Measurements from ENCODE around the gene LRRC3. TPM values are rescaled to one million over a fixed set of nuclear protein-coding genes. Genes with fewer than 3 reads are reported as not detected.

LRRC3 gene
- total RNA-seq, 1 experiment from 2014 or later: 4.7 TPM

- BruUV-seq (replicated peaks): TSS peak; percentile 91
- no peak for TF ChIP-seq CTCF (IDR thresholded peaks at IDR 0.05; ENCODE audit: insufficient read depth in 1 of 2, low read depth in 1 of 2, low read length in 1 of 2, severe bottlenecking in 1 of 2, unreplicated experiment in 1 of 2)
- Histone ChIP-seq H3K4me1 (peaks cover 17% of the 10 kb centered on the region), H3K36me3 (ENCODE audit: control insufficient read depth, insufficient read depth, low read length) (no peaks in the 10 kb centered on the region; the same call in 1 of the 2 replicates), H3K4me3 (ENCODE audit: low read depth, low read length) (no peak overlapping the region), H3K9me3 (peaks cover 8% of the 10 kb centered on the region; the same call in 1 of the 2 replicates), H3K27me3 (replicated peaks; ENCODE audit: control insufficient read depth, insufficient read depth, low read length) (no peaks in the 10 kb centered on the region)
- intact Hi-C loops (cut with micrococcal nuclease; ENCODE audit: unreplicated experiment): loop anchor here (2.0 kb wide), 1 partner anchor 145 kb away; the partner anchor contains the start of gene CFAP410
- ChIA-PET CTCF (interaction anchor here (1.2 kb wide), 1 partner anchor 10 kb away, joined by 3 read pairs; no protein-coding TSS in a partner anchor), POLR2A (no interaction called here)
- no peak for DNase-seq
- H3K4me1 Mint-ChIP-seq (ENCODE audit: low read depth, unreplicated experiment): peaks cover 6% of the 10 kb centered on the region
- no peaks in the 10 kb centered on the region for H3K27me3 Mint-ChIP-seq (ENCODE audit: insufficient read depth, unreplicated experiment)
- peaks cover 12% of the 10 kb centered on the region for H3K36me3 Mint-ChIP-seq (ENCODE audit: insufficient read depth, unreplicated experiment)
- no peak overlapping the region for H3K4me3 Mint-ChIP-seq (ENCODE audit: unreplicated experiment)
- H3K9me3 Mint-ChIP-seq (ENCODE audit: unreplicated experiment): peaks cover 6% of the 10 kb centered on the region
- H3K27ac Mint-ChIP-seq (ENCODE audit: unreplicated experiment): peak overlapping the region; percentile 69
Observed at GRCh38 chr21:44483288-44484237, 28.3 kb downstream of the LRRC3 start.

DNA sequence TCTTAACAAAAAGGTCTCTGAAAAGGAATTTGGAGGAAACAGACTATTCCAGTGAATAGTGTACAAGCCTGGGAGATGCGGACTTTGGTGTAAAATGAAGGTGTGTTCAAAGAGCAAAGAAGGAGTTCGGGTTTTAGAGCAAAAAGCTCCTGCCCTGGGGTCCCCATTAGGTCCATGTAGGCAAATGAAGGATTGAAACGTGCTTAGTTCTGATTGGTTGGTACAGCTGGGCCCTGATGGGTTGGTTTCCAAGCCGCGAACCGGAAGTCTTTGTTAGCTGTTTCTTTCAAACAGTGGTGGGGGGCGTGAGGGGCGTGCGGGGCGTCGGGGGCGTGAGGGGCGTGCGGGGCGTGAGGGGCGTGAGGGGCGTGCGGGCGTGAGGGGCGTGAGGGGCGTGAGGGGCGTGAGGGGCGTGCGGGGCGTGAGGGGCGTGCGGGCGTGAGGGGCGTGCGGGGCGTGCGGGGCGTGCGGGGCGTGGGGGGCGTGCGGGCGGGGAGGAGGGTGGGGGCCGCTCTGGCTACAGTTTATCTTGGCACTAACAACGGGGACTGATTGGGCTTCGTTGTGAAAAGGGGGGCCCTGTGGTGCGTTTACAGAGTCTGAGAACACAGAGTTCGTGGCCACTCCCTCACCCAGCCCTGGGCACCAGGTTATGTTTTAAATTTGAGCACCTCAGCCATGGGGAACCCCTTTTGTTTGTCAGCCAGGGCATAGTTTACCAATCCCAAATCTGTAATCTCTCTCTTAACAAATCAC, 29.4 kb downstream of the LRRC3 start:
- DNase-seq: no peak

More for the DNA sequence above, 29.4 kb downstream of the LRRC3 start:
- peaks cover 6% of the 10 kb centered on the region for H3K4me1 Mint-ChIP-seq (ENCODE audit: low read depth, unreplicated experiment)
- intact Hi-C loops (cut with micrococcal nuclease; ENCODE audit: unreplicated experiment): no loop called here
- Histone ChIP-seq H3K4me1 (peaks cover 17% of the 10 kb centered on the region), H3K36me3 (ENCODE audit: control insufficient read depth, insufficient read depth, low read length) (no peaks in the 10 kb centered on the region; the same call in 1 of the 2 replicates), H3K4me3 (ENCODE audit: low read depth, low read length) (no peak overlapping the region), H3K9me3 (peaks cover 8% of the 10 kb centered on the region; the same call in 1 of the 2 replicates), H3K27me3 (replicated peaks; ENCODE audit: control insufficient read depth, insufficient read depth, low read length) (no peaks in the 10 kb centered on the region)
- CTCF ChIA-PET: interaction anchor here (1.2 kb wide), 1 partner anchor 9 kb away, joined by 3 read pairs; no protein-coding TSS in a partner anchor
- no peak for TF ChIP-seq CTCF (IDR thresholded peaks at IDR 0.05; ENCODE audit: insufficient read depth in 1 of 2, low read depth in 1 of 2, low read length in 1 of 2, severe bottlenecking in 1 of 2, unreplicated experiment in 1 of 2)
- no peaks in the 10 kb centered on the region for H3K27me3 Mint-ChIP-seq (ENCODE audit: insufficient read depth, unreplicated experiment)
- POLR2A ChIA-PET: no interaction called here
- peaks cover 12% of the 10 kb centered on the region for H3K36me3 Mint-ChIP-seq (ENCODE audit: insufficient read depth, unreplicated experiment)
- peak overlapping the region; percentile 69 for H3K27ac Mint-ChIP-seq (ENCODE audit: unreplicated experiment)
- no TSS peak for BruUV-seq (replicated peaks)
- no peak overlapping the region for H3K4me3 Mint-ChIP-seq (ENCODE audit: unreplicated experiment)
- peaks cover 6% of the 10 kb centered on the region for H3K9me3 Mint-ChIP-seq (ENCODE audit: unreplicated experiment)
